Stomach (tissue), 4 donors: ENCODE results near the gene LIPA.

ENCODE experiments used
- EP300 ChIP-seq: sonication (generic); formaldehyde crosslinking; IDR thresholded peaks from one replicate; pipeline ENCODE4 v1.6.1; 2017; ENCODE audit warnings: antibody characterized with exemption
- POLR2A ChIP-seq, 4 donors: fragments of 450-650 bp; IDR thresholded peaks; one replicate each; pipeline ENCODE4 v1.6.1; 2016; ENCODE audit warnings: antibody characterized with exemption in 4 of 4, control low read depth in 2 of 4, mild to moderate bottlenecking in 1 of 4, moderate library complexity in 1 of 4
- POLR2AphosphoS5 ChIP-seq, 3 donors: sonication (generic); formaldehyde crosslinking; IDR thresholded peaks; one replicate each; pipeline ENCODE4 v1.6.1; 2016; ENCODE audit warnings: antibody characterized with exemption in 3 of 3
- TF ChIP-seq, protein P1 (sequence below), 7 experiments: fragments of 450-650 bp in 4 of 7; fragments of 200-600 bp in 3 of 7; sonication (generic) in 3 of 7; IDR thresholded peaks; one replicate each; pipeline ENCODE4 v1.5.1; 2016 to 2019; ENCODE audit warnings: antibody characterized with exemption in 7 of 7, control low read depth in 2 of 7, mild to moderate bottlenecking in 1 of 7

DNA sequence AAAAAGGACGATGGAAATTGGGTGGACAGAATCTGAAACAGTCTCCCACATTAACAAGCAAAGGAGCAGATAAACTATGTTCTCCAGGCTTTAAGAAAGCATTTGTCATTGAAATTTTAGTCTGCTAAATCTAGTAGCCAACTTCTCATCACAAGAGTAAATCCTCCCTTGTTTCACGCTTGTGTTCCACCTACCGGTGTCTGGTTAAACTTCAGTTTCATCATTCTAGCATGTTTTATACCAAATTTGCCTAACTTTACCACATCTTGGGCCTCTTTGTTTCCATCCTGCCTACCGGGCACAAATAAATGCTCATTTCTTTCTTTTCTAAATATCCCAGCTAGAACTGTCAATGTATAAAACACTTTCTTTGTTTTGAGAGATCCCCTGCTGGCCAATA, 5.8 kb downstream of the LIPA start:
- TF ChIP-seq, protein P1, sequence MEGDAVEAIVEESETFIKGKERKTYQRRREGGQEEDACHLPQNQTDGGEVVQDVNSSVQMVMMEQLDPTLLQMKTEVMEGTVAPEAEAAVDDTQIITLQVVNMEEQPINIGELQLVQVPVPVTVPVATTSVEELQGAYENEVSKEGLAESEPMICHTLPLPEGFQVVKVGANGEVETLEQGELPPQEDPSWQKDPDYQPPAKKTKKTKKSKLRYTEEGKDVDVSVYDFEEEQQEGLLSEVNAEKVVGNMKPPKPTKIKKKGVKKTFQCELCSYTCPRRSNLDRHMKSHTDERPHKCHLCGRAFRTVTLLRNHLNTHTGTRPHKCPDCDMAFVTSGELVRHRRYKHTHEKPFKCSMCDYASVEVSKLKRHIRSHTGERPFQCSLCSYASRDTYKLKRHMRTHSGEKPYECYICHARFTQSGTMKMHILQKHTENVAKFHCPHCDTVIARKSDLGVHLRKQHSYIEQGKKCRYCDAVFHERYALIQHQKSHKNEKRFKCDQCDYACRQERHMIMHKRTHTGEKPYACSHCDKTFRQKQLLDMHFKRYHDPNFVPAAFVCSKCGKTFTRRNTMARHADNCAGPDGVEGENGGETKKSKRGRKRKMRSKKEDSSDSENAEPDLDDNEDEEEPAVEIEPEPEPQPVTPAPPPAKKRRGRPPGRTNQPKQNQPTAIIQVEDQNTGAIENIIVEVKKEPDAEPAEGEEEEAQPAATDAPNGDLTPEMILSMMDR (IDR thresholded peaks at IDR 0.05), result no peak
- TF ChIP-seq POLR2A (IDR thresholded peaks at IDR 0.05), result no peak
- no peak for TF ChIP-seq POLR2AphosphoS5 (IDR thresholded peaks at IDR 0.05)
- TF ChIP-seq EP300, result no peak
